ENCODE data around the gene CRIP2.

The CRIP2 gene

DNA sequence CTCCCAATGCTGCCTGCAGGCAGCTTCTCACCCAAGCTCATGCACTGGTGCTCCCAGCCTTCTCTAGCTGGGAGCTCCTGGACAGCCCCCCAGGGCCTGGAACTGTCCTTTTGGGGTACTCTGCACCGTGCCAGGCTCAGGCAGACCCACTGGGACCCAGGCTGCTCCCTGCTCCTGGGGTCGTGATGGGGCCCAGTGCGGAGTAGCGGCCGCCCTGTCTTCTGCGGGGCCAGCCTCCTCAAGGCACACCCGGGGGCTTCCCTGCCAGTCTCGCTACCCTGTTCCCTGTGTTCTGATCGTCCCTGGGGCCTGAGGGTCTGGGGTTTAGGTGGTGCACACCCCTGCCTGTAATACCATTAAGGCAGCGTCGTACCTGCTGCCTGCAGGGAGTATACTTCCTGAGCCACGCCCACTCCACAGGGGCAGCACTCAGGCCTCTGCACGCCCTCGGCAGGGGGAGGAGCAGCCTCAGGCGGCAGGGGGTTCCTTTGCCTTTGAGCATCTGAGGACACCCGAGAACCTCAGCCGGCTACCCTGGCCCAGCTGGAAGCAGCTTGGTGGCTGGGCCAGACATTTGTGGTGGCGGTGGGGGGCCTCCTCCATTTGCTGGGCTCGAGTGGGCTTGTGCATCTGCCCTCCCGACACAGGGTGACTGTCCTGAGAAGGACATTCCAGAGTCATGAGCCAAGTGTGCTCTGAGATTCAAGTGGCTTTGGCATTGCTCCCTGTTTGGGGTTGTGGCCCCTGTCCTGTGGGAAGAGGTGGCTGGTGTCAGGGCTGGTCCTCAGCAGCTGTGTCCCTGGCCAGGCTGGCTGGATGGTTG, 9.2 kb upstream of the CRIP2 start:
- no peak for DNase-seq

DNA sequence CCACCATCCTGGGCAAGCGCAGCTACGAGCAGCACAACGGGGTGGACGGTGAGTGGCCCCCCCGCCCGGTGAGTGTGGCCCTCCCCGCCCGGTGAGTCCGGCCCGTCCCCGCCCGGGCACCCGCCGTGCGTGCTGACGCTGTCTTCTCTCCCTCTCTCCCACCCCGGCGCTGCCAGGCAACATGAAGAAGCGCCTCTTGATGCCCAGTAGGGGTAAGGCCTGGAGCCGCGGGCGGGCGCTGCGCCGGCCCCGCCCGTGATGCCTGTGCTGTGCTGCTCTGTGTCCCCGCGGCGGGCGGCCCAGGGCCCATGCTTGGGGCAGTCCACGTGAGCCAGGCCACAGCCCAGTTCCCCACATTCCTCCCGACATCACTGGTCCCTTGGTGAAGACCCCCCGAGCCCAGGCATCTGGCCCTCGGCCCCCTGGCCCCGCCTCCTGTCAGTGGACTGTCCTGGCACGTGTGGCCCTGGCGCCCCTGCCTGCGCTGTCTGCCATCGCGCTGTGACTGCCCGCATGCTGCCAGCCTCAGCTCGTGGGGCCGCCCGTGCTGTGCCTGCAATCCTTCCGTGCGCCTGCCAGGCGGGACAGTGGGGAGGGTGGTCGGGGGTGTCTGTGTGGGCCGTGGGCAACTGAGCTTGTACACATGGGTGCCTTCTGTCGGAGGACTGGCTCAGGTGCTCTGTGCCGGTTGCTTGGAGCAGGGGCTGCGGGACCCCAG, 7.9 kb upstream of the CRIP2 start:
- DNase-seq: no peak

DNA sequence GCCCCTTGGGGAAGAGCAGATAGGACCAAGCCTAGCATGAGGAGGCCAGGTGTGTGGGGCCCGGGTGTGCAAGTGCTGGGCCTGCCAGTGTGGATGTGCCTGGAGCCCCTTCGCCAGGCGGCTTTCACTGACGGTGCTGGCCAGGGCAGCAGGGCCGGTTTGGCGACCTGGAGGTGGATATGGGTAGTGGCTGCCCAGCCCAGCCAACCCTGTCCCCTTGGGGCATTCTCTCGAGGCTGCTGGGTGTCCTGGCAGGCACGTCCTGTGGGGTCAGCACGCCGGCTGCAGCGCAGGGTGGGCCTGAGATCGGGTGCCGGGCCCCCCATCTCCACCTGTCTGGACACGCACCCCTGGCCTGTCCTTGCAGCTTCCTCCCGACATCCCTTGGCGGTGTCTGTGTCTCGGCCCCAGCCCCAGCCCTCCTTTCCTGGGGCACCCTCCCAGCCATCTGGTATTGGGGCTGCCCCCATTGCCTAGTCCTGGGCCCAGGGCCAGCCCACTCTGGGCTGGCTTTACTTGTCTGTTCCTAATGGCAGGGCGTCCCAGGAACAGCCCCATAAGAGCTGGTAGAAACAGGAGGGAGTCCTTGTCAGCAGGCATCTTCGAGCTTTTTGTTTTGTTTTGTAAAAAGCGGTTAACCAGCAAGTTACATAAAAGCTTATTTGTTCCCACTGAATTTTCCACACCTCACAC, 7.2 kb upstream of the CRIP2 start:
- DNase-seq: no peak

DNA sequence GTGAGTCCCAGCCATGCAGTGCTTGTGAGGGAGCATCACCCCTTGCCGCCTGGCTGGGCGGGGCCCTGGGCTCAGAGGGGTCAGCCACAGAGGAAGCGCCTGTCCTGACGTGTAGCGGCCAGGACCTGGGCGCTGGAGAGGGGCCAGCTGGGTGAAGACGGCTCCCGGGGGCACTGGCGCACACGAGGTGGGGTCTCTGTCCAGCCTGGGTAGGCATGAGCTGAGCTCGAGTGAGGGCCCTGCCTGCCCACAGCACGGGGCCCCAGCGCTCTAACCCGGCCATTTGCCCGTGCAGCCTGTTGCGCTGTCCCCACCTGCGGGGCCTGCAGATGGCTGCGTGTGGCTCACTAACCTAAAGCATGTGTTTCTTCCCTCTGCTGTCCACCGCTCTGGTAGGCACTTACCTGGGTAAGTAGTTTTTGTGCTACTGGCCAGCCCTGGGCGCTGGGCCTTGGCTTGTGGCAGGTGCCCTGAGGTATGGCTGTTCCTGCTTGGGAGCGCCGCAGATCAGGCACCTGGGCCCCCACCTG, 6.6 kb upstream of the CRIP2 start:
- no peak for DNase-seq

DNA sequence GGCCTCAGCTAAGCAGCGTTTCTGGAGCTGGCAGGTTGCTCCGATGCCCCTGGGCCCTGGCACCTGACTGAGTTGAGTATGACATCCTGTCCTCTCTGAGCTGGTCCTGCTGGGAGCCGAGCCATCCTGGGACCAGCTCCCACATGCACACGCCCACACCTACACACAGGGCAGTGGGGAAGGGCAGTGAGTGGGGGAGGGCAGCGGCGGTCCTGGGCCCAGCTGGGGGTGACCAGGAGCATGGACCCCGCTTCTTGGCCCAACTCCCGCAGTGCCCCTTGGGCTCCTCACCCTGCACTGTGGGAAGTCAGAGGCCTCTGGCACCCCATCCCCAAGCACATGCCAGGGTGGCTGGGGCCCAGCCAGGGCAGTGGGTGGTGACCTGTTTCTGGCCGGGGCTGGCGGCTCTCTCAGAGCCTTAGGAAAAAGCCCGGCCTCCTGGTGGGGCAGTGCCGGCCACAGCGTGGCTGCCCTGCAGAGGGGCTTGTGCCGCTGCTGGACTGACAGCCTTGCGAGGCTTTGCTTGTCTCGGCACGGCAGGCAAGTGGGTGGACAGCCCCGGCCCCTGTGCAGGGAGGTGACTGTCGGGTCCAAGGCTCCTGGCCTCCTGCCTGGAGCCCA, 5.9 kb upstream of the CRIP2 start:
- no peak for DNase-seq

DNA sequence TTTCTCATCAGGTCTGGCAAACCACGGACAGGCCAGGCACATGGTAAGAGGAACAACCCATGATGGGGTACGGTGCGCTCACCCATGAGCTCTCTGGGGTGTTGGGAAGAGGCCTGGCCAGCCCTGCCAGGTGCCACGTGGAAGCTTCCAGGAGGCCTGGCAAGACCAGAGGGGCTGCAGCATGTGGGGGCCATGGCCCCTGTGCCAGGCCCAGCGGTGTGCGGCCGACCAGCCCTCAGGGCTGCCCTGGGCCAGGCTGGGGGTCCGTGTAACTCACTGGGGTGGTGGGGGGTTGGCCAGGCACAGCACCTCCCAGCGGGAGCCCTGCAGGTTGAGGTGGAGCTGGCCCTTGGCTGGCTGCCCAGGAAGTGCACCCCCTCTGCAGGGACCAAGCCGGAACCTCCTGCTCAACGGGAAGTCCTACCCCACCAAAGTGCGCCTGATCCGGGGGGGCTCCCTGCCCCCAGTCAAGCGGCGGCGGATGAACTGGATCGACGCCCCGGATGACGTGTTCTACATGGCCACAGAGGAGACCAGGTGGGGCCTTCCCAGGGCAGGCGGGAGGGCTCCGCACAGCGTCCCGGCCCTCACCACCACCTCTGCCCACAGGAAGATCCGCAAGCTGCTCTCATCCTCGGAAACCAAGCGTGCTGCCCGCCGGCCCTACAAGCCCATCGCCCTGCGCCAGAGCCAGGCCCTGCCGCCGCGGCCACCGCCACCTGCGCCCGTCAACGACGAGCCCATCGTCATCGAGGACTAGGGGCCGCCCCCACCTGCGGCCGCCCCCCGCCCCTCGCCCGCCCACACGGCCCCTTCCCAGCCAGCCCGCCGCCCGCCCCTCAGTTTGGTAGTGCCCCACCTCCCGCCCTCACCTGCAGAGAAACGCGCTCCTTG, 4.9 kb upstream of the CRIP2 start:
- DNase-seq: no peak

DNA sequence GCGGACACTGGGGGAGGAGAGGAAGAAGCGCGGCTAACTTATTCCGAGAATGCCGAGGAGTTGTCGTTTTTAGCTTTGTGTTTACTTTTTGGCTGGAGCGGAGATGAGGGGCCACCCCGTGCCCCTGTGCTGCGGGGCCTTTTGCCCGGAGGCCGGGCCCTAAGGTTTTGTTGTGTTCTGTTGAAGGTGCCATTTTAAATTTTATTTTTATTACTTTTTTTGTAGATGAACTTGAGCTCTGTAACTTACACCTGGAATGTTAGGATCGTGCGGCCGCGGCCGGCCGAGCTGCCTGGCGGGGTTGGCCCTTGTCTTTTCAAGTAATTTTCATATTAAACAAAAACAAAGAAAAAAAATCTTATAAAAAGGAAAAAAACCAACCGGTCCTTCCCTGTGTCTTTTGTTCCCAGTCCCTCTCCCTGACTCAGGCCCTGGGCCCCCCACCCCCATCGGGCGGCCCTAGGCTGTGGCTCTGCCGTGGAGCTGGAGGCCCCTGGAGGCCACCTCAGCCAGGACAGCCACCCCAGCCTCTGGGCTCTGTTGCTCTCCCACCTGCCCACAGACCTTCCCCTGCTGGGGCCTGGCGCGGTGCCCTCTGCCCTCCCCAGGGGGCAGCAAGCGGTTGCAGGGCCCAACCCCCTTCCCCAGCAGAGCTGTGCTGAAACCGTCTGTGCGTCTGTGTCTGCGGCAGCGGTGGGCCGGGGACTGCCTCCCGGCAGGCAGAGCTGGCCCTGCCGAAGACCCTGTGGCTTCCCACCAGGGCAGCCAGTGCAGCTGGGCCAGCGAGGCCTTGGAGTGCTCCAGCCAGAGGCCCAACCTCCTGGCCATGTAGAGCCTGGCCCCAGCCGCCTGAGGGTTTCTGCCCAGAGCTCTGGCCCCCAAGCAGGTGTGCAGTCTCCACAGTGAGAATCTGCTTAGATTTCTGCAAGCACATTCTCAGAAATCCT, 4.0 kb upstream of the CRIP2 start:
- DNase-seq: no peak

DNA sequence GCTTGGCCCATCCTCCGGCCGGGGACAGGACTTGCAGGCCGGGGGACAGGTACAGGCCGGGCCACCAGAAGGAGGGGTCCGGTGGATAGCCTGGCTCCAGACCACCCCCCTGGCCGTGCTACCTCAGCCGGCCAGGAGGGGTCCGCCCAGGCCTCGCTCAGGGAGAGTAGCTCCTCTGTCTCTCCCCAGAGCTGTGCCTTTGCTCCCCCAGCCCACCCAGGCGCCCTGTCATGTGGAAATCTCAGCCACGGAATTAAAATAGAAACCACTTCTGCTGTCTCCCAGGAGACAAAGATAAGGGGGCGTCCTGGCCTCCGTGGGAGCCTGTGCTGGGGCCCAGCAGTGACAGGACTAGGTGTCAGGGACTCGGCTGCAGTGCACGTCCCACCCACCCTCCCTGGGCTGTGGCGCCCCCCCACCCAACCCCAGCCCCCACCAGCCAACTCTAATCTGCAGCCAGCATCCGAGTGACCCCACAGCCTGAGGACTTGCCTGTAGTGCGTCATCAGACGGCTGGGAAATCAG, 3.3 kb upstream of the CRIP2 start:
- DNase-seq: no peak

DNA sequence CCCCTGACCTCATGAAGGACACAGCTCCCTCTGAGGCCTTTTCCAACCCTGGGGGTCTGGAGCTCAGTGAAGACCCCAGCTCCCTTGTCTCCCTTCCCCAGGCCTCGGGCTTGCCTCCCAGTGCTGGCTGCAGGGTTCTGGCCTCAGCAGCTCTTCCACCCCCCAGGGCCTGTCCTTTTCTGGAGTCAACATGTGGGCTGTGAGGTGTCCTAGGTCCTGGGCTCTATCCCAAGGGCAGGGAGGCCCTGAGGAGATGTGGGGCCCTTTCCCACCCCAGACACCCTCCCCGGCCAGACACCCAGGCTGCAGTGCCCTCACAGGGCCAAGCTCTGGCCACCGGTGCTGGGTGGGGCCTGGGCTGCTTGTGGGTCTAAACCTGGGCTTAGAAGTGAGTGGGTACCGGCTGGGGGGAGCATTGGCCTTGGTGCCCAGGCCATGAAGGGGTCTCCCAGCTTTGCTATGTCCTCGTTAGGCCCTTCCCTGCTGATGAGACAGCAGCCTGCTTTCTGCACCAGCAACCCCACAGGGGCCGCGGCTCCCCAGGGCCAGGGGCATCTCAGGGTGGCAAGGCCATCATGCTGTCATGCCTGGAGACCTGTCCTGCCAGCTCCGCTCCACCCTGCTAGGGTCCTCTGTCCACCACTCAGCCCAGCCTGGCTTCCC, 2.7 kb upstream of the CRIP2 start:
- DNase-seq: no peak

DNA sequence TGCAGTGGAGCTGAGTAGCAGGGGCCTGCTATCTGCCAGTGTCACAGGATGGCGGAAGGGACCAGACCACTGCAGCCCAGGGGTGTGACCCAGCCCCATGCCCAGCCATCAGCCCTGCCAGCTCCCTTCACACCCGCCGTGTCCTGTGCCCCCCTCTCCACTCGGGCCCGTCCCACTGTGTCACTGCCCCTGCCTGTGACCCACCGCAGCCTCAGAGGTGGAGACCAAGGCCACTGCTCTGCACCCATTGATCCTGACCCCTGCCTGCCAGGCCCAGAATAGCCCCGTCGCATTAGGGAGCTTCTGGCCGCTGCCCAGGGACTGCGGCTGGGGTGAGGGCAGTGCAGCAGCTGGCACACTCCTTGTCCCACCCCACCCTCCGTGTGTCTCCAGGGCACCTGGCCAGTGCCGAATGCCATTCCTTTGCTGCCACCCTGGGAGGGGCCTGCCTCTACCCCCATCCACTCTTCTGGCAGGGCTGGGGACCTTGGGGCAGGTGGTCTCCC, 2.1 kb upstream of the CRIP2 start:
- DNase-seq: no peak

DNA sequence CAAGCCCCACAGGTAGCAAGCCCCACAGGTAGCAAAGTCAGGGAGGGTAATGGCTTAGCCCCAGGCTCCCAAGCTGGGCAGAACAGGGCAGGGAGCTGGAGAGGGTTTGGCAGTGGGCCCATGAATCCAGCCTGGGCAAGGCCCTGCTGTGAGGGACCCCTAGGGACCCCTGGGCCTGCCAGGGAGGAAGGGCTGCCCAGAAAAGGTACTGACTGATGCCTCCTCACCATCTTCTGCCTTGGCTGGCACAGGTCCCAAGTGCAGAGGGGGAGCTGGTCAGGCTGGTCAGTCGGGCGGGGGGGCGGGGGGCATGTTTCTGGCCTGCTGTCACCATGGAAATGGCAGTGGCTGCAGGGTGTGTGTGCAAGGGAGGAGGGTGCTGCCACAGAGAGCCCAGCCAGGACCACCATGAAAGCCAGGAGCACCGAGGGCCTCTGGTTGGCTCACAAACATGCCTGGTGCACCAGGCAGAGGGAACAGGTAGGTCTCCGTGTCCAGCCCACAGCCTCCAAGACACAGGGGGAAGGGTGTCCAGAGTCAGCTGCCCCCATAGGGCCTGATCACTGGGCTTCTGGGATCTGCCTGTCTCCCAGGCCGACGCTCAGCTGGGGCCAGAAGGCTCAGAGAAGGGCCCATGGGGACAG, 1.5 kb upstream of the CRIP2 start:
- no peak for DNase-seq

DNA sequence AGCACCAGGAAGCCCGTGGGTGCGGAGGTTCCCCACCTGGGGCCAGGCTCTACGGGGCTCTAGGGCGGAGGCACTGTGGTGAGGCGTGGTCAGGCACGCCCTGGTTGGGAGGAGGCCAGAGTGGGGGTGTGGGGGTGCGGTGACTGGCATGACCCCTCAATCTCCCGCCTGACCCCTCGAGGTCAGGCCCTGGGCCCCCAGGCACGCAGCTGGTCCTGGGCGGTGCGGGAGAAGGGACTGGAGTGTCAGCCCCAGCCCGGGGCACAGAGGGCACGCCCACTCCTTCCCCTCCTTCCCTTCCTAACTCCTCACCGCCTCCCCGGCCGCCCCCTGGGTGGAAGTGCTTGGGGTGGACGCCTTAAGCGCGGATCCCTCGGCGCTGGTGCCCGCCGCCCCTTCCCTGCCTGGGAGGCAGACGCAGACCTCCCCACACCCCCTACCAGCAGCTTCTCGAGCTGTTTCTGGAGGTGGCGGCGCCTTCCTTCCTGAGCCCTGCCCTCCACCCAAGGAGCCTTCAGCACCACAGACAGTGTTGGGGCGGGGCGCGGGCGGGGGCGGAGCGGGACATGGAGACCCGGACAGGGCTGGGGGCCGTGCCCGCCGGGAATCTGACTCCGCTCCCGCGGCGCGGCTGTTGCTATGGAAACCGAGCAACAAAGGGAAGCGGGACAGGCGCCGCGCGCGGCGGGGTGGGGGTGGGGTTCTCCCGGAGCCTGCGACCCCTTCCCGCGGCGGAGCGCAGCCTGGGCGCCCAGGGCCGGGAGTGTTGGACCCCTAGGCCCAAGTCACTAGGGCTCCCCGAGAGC, 741 bp upstream of the CRIP2 start:
- peak in 2 of 4 experiments; percentile 59 to 71 for DNase-seq

DNA sequence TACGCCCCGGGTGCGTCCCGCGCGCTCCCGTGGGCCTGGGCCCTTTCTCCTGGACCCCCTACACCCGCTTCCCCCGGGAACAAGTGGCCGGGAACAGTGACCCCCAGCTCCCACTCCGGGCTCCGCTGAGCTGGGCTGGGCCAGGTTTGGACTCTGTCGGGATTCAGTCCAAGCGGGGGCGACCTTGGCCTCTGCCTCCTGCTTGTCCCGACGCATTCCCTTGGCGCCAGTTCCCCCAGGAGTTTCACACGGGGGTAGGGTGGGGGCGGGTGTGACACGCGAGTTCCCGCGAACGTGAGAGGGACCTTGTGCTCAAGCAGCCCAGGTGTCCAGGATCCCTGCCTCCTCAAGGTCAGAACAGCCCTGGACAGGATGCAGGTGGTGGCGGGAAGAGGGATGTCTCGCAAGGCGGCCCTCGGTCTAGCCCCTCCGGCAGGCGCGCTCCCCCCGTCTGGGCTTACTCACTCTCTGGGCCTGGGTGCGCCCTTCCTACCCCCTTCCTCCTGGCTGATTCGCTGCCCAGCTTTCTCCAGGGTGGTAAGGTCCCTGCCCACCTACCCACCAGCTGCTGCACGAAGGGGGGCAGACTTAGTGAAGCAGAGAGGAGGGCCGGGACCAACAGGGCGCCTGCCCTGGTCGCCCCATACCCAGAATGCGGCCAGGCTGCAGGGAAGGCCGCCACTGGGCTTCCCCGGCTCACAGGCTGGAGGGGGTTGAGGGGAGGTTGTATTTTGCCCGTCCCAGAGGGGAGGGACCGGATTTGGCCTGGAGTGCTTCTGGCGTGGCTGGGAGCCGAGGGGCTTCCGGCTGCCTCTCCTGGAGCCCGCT, 862 bp downstream of the CRIP2 start:
- DNase-seq: no peak

DNA sequence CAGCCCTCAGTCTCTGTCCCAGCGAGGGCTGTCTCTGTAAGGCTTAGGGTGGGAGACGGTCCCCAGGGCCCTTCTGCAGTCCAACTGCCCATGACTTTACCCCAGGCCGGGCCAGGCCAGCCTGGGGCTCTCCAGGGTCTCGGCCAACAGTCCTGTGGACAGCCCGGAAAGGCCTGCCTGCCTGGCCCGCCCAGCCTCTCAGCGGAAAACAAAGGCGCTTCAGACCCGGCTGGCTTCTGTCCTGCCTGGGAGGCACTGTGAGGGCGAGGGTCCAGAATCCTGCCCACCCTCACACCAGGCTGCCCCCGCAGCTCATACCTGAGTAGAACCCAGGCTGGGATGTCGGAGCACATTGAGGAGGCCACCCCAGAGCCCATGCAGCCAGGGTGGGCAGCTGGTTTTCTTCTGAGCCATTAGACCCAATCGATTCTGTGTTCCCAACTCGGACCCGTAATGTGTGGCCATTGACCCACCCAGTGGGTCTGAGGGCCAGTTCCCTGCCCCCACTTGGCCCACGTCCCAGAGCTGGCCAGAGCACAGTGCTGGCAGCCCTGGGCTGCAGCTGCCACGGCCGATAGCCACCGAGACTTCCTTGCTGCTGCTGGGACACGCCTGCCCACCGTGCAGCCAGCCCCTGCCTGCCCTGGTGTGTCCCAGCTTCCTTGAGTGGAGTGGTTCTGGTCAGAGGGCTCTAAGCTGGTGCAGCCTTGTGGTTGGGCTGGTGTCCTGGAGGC, 1.6 kb downstream of the CRIP2 start:
- no peak for DNase-seq

DNA sequence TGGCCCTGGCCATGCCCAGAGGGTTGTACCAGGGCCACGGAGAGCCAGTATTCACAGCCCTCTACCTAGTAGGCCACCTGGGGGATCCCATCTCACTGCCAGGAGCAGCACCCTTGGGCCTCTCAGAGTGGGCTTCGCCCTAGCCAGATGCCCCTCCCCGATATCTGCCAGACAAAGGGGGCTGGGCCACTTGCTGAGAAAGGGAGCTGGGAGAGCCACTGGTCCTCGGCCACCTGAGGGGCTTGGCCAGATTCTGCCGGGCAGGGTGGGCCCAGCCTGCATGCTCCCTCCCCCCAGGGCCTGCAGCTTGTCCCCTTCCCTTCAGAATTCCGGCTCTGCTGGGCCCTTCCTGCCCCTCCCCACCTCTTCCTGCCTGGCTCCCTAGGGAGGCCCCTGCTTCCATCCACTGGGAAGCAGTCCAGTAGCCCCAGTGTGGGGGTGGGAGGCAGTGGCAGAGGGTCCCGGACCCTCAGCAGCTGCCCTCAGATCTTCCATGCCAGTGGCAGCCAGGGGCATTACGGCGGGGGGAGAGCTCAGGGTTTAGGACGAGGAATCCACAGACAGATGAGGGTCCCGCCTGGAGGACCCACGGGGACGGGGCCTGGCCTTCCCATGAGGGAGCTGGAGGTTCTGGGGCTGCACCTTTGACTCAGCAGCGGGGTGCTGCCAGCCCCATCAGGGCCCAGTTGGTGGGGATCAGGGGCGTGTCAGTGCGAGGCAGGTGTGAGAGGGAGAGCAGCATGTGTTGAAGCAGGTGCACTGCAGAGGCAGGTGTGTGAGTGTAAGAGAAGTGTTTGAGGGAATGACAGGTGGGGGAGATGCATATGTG, 2.4 kb downstream of the CRIP2 start:
- no peak for DNase-seq
